ENCODE results near the gene CHI3L1.

Gene CHI3L1

GRCh38 chr1:203142124-203142523, 44.4 kb downstream of the CHI3L1 start:
- Histone ChIP-seq H3K4me3 (no peak overlapping the region), H3K27ac (no peak overlapping the region)

GRCh38 chr1:203140743-203141520, 45.6 kb downstream of the CHI3L1 start:
- Histone ChIP-seq H3K27ac (no peak overlapping the region), H3K4me3 (no peak overlapping the region)

GRCh38 chr1:203139976-203140475, 46.5 kb downstream of the CHI3L1 start:
- Histone ChIP-seq H3K27ac (no peak overlapping the region), H3K4me3 (no peak overlapping the region)

- H3K4me3 ChIP-seq = no peak overlapping the region
- no peak overlapping the region for H3K27ac ChIP-seq
Observed at GRCh38 chr1:203138066-203138465, 48.4 kb downstream of the CHI3L1 start.

- no peak overlapping the region for H3K27ac ChIP-seq
Observed at GRCh38 chr1:203137324-203137723, 49.2 kb downstream of the CHI3L1 start.

DNA sequence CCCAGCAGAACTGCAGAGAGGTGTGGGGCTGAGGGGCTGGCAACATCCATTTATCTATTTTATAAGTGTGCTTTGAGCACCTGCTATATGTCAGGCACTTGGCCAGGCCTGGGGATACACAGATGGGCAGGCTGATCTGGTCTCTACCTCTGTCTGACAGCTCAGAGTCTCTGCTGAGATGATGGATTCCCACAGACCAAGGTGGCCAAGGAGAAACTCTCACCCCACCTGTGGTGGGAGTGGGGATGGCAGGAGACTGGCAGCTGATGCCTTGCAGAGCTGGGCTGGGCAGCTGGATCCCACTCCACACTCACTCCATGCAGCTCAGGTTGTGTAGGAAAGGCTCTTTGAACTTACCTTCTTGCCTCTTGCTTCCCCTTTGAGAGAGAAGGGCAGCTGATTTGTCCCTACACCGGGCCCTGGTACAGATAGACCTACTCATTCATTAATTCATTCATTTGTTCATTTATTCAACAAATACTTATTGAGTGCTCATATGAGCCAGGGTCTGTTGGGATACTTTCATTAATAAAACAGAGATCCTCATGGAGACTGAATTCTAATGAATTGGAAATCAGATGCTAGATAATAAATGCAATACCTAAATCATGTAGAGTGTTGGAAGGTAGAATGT, 50.0 kb downstream of the CHI3L1 start:
- Histone ChIP-seq H3K4me3 (no peak overlapping the region), H3K27ac (no peak overlapping the region)

More at GRCh38 chr1:203137324-203137723, 49.2 kb downstream of the CHI3L1 start:
- H3K4me3 ChIP-seq = no peak overlapping the region

- Histone ChIP-seq H3K4me3 (no peak overlapping the region), H3K27ac (no peak overlapping the region)
Observed at GRCh38 chr1:203135636-203136305, 50.7 kb downstream of the CHI3L1 start.

DNA sequence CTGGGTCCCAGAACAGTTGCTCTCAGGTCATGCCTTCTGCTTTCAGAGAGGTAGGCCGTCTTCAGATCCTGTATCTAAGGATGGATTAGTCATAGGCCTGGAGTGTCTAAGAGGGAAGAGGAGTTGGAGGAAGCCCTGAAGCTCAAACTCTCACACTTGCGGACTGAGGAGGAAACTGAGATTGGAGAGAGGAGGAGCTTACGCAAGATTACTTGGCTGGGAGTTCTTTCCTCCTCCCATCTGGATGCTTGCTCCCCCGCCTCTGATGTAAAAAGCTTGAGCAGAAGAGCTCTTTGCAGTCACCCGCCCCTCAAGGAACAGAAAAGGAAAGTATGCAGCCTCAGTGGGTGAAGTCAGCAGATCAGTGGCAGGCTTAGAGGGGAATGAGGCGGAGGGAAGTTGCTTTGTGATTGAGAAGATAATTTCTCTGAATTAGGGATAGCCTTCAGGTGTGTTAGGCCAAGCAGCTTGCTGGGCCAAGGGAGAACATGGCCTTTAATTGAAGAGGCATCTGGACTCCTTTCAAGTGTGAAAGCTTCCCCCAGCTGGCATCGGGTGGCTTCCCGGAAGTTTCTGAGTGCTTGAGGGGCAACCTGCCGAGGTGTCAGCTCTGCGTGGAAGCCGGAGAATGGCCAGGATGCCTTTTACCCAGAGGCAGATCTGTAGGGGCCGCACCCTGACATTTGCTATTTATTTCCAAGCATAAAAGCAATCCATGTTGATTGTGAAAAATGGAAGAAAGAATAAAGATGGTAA, 52.4 kb downstream of the CHI3L1 start:
- no peak overlapping the region for H3K4me3 ChIP-seq
- H3K27ac ChIP-seq = no peak overlapping the region

GRCh38 chr1:203131548-203132200, 54.8 kb downstream of the CHI3L1 start:
- H3K4me3 ChIP-seq = no peak overlapping the region
- H3K27ac ChIP-seq = no peak overlapping the region

DNA sequence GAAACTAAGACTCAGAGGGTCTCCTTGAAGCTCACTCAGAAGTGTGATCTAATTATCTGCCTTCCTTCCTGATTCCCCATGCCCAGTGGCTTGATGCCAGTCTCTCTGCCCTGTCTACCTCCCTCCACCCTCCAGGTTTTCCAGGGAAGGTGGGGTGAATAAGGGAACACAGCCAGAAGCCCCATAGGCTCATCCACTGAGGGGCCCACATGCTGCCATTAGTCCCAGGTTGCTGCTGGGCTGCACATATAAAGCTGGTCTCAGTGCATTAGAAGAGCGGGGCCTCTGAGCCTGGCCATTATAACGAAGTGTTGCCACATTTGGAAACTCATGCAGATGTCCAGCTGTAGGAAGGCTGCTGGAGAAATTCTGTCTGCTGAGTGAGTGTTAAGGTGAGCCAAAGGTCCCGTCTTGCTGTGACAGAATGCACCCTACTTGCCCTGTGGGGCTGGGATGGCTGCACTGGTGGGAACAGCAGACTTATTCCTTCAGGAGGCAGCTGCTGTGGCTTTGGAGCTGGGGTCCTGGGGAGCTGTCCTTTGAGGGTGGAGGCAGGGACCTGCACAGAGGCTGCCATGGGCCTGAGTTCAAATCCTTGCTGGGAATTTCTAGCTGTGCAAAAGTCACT, 56.0 kb downstream of the CHI3L1 start:
- Histone ChIP-seq H3K27ac (no peak overlapping the region), H3K4me3 (no peak overlapping the region)

- no peak overlapping the region for H3K4me3 ChIP-seq
- H3K27ac ChIP-seq = peak overlapping the region in 1 of 21 experiments; percentile 2
Observed at GRCh38 chr1:203129501-203130231, 56.8 kb downstream of the CHI3L1 start.
